Measurements from ENCODE around the gene PPM1N. TPM values are rescaled to one million over a fixed set of nuclear protein-coding genes. Genes with fewer than 3 reads are reported as not detected.

The PPM1N gene
- total RNA-seq, 1 donor: 1.3 TPM

DNA sequence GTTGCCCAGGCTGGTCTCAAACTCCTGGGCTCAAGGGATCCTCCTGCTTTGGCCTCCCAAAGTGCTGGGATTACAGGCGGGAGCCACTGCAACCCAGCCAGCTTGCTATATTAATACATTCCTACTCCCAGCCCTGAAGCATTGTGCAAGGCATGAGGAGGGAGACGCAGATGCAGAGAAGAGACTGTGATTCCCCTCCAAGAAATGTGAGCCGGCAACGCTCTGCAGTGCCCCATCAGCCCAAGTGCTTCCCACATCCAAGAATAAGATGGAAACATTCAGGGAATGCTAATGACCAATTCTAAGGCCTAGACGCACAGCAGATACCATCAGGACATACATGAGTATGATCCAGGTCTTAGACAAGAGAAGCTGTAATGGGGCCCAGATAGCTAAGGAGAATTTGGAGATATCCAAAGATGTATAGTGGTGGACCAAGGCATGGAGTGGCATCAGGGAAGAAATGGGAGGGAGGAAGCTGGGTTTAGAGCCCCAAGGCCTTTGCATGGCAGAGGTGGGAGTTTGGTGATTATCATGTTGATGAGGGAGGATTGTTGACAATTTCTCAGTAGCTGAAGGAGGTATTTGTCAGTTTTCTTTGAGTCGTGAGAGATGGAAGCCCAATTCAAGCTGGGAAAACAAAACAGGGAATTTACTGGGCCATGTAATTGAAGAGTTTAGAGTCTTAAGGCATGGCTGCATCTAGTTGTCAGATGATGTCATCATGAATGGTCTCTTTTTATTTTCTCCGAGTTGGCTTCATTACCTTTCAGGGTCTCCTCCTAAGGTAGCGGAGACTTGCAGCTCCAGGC, 2.9 kb downstream of the PPM1N start:
- no peak for DNase-seq (ENCODE audit: low read depth)
- H3K4me3 ChIP-seq (ENCODE audit: low read depth, low read length): no peak overlapping the region
- TF ChIP-seq, protein P1, sequence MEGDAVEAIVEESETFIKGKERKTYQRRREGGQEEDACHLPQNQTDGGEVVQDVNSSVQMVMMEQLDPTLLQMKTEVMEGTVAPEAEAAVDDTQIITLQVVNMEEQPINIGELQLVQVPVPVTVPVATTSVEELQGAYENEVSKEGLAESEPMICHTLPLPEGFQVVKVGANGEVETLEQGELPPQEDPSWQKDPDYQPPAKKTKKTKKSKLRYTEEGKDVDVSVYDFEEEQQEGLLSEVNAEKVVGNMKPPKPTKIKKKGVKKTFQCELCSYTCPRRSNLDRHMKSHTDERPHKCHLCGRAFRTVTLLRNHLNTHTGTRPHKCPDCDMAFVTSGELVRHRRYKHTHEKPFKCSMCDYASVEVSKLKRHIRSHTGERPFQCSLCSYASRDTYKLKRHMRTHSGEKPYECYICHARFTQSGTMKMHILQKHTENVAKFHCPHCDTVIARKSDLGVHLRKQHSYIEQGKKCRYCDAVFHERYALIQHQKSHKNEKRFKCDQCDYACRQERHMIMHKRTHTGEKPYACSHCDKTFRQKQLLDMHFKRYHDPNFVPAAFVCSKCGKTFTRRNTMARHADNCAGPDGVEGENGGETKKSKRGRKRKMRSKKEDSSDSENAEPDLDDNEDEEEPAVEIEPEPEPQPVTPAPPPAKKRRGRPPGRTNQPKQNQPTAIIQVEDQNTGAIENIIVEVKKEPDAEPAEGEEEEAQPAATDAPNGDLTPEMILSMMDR (IDR thresholded peaks at IDR 0.05; ENCODE audit: insufficient read depth, low read depth, low read length): no peak

DNA sequence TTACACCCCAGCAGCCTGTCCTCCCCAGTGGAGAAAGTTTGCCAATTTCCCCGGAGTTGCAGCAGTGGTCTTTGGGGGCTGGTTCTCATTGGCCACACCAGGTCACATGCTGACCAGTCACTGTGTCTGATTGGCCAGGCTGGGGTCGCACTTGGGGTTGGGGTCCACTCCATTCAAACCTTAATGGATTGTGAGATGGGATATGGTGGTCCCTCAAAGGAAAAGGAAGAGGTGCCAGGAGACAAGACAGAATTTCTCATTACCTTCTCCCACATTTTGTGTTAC, 3.4 kb downstream of the PPM1N start:
- no peak overlapping the region for H3K4me3 ChIP-seq (ENCODE audit: low read depth, low read length)
- no peak for DNase-seq (ENCODE audit: low read depth)
- TF ChIP-seq, protein P1 (IDR thresholded peaks at IDR 0.05; ENCODE audit: insufficient read depth, low read depth, low read length): no peak

DNA sequence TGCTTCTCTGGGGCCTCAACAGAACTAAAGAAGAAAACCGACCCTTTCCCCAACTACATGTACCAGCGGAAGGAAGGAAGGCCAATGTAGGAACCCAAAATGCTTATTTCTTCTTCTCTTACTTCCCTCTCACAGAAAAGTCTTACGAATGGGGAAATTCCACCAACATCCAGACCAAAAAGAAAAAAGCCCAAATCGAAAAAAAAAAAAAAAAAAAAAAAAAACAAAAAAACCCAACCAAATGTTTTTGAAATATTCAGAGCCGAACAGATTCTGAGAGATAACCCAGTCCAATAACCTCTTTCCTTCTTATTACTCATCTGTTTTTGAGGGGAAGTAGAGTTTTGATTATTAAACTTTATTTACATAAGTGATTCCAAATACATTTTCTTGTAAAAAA, 3.9 kb downstream of the PPM1N start:
- no peak overlapping the region for H3K4me3 ChIP-seq (ENCODE audit: low read depth, low read length)
- no peak for DNase-seq (ENCODE audit: low read depth)
- TF ChIP-seq, protein P1 (IDR thresholded peaks at IDR 0.05; ENCODE audit: insufficient read depth, low read depth, low read length): no peak

DNA sequence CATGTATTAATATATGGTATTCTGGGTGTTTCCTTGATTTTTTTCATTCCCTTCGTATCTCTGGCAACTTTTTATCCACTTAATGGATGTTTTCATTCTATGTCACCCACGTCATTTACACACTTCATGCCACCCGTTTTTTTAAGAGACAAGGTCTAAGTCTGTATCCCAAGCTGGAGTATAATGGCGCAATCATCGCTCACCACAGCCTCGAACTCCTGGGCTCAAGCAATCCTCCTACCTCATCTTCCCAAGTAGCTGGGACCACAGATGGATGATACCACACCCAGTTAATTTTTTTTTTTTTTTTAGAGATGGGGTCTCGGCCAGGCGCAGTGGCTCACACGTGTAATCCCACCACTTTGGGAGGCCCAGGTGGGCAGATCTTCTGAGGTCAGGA, 5.7 kb downstream of the PPM1N start:
- TF ChIP-seq, protein P1 (IDR thresholded peaks at IDR 0.05; ENCODE audit: insufficient read depth, low read depth, low read length): no peak
- DNase-seq (ENCODE audit: low read depth): no peak
- no peak overlapping the region for H3K4me3 ChIP-seq (ENCODE audit: low read depth, low read length)

DNA sequence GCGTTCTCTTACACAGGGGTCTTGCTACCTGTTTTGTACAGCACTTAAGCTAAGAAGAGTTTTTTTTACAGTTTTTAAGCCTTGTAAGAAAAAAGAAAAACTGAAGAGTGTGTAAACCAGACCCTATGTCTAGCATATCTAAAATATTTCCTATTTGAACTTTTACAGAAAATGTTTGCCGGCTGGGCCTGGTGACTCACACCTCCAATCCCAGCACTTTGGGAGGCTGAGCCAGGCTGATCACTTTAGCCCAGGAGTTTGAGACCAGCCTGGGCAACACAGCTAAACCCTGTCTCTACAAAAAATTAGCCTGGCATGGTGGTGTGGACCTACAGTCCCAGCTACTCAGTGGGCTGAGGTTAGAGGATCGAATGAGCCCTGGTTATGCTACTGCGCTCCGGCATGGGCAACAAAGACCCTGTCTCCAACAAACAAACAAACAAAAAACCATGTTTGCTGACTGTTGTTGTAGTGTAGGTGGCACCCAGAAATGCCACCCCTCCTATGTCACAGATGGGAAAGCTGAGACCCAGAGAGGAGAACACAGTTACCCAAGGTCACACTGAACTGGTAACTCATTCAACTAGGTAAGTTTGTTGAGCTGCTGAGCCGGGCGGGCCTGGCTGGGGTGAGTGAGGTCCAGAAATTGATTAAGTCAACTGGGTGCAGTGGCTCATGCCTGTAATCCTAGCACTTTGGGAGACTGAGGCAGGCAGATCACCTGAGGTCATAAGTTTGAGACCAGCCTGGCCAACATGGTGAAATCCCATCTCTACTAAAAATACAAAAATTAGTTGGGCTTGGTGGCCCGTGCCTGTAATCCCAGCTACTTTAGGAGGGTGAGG, 7.1 kb downstream of the PPM1N start:
- DNase-seq (ENCODE audit: low read depth): peak; percentile 44
- H3K4me3 ChIP-seq (ENCODE audit: low read depth, low read length): no peak overlapping the region
- TF ChIP-seq, protein P1 (IDR thresholded peaks at IDR 0.05; ENCODE audit: insufficient read depth, low read depth, low read length): no peak

DNA sequence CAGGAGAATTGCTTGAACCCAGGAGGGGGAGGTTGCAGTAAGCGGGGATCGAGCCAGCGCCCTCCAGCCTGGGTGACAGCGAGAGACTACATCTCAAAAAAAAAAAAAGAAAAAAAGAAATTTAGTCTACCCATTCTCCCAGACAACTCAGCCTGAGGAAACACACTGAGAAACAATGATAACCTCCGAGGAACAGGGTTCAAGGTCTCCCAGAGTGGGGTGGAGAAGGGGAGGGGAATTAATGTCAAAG, 7.7 kb downstream of the PPM1N start:
- TF ChIP-seq, protein P1 (IDR thresholded peaks at IDR 0.05; ENCODE audit: insufficient read depth, low read depth, low read length): no peak
- DNase-seq (ENCODE audit: low read depth): no peak
- H3K4me3 ChIP-seq (ENCODE audit: low read depth, low read length): peak overlapping the region; percentile 99
